Heart right ventricle (tissue), 16 donors: ENCODE data around the gene CABLES1. TPM values are rescaled to one million over a fixed set of nuclear protein-coding genes. Genes with fewer than 3 reads are reported as not detected.

Experiments used
- ATAC-seq, 8 donors: fragments of 200-7000 bp; cut with Tn5 transposase; one replicate each; pipeline ENCODE4 v1.9.1; 2020; ENCODE audit warnings: mild to moderate bottlenecking in 8 of 8, moderate library complexity in 8 of 8, moderate number of reproducible peaks in 1 of 8
- DNase-seq, 2 donors: peaks; one replicate each; pipeline ENCODE4 v3.0.0-alpha.2; 2020
- H3K27ac ChIP-seq, 10 donors: fragments of 200-600 bp; sonication (generic) in 2 of 10; one replicate each; pipeline versions ENCODE4 v1.5.0 to v1.8.0; 2020 to 2022; ENCODE audit warnings: mild to moderate bottlenecking in 3 of 10
- H3K27me3 ChIP-seq, 7 donors: fragments of 200-600 bp; one replicate each; pipeline ENCODE4 v1.8.0; 2021 to 2022; ENCODE audit warnings: mild to moderate bottlenecking in 2 of 7
- H3K36me3 ChIP-seq, 9 donors: fragments of 200-600 bp; sonication (generic) in 1 of 9; one replicate each; pipeline versions ENCODE4 v1.5.0 to v1.8.0; 2020 to 2022; ENCODE audit warnings: mild to moderate bottlenecking in 2 of 9
- H3K4me1 ChIP-seq, 9 donors: fragments of 200-600 bp; sonication (generic) in 1 of 9; one replicate each; pipeline versions ENCODE4 v1.5.0 to v1.8.0; 2020 to 2022; ENCODE audit warnings: mild to moderate bottlenecking in 4 of 9
- H3K4me3 ChIP-seq, 10 donors: fragments of 200-600 bp; sonication (generic) in 2 of 10; one replicate each; pipeline versions ENCODE4 v1.5.0 to v1.8.0; 2020 to 2022; ENCODE audit warnings: mild to moderate bottlenecking in 7 of 10, moderate library complexity in 2 of 10
- H3K9me3 ChIP-seq, 11 donors: fragments of 200-600 bp in 10 of 11; sonication (generic) in 2 of 11; one replicate each; pipeline versions ENCODE4 v1.5.0 to v1.8.0; 2013 to 2022; ENCODE audit warnings: mild to moderate bottlenecking in 2 of 11, control low read depth in 1 of 11, moderate library complexity in 1 of 11
- CTCF ChIP-seq, 9 donors: fragments of 200-600 bp; sonication (generic) in 2 of 9; IDR thresholded peaks; one replicate each; pipeline versions ENCODE4 v1.5.0 to v1.8.0; 2021 to 2022; ENCODE audit warnings: antibody characterized with exemption in 9 of 9, mild to moderate bottlenecking in 5 of 9, moderate library complexity in 1 of 9
- WGBS, 2 donors: extraction: QIAGEN DNeasy Blood & Tissue Kit; methylation state at CpG; one replicate each; pipeline ENCODE4 v1.1.7; 2013; ENCODE audit warnings: inconsistent platforms in 1 of 2; 5-methylcytosine and 5-hydroxymethylcytosine counted together
- intact Hi-C, 10 donors: fragments of 100-400 bp; cut with DNase I; formaldehyde crosslinking; loops; one replicate each; pipeline versions ENCODE4 v1.11.1 to v1.14.2; 2022
- polyA plus RNA-seq, 2 donors: library from polyadenylated mRNA; stranded (reverse); fragments of 200-250 nt; gene quantifications; one replicate each; pipeline ENCODE4 v1.2.3, GENCODE V29; 2013
- total RNA-seq, 10 donors: library from RNA; stranded (reverse); fragmentation: NEBNext Ultra II Directional in 3 of 10; extraction: Animal tissue kit (Norgen Biotek cat#: 25700) in 3 of 10; gene quantifications; one replicate each; pipeline versions ENCODE4 v1.2.1 to v1.2.4, GENCODE V29; 2021 to 2023
- donor health status: Arrhythmogenic right ventricular cardiomyopathy.
- donor health status: ischemic (EF 13 %, LVEDD 7.1; RV severe dilation, severe dysfunction).
- donor health status: healthy with polysubstance abuse.
- donor health status: DM: no; HTN: yes; CAD: no.
- donor health status: DM: no; HTN: no; CAD: no.
- donor health status: ischemic (EF 25% LVEDD 6.9; RV normal size, moderate dysfunction).
- donor health status: ischemic (EF 25% LVEDD 5.7; RV mildly dilated, moderate dysfunction).
- donor health status: healthy.
- donor health status: DM: yes; HTN: yes; CAD: no.
- donor health status: Ischemic cardiomyopathy.
- donor health status: ischemic (EF 35%, LVEDD 5.7; RV mildly dilated, moderate dysfunction).
- donor health status: nonischemic (EF 11% LVEDD 7.7; RV severe dilation, severe dysfunction).
- donor health status: DM: yes; HTN: yes; CAD: no.
- donor health status: PGD.
- donor health status: ischemic (EF 29% LVEDD 5.4; RV normal size, mild dysfunction).
- donor health status: nonischemic (EF 23%, LVEDD 6.1; RV moderate dilation, normal function).

CABLES1 gene
- total and polyA plus RNA-seq, 12 donors = 1.0 to 2.2 (median 1.8) TPM

- ATAC-seq (peak in 1 of 8 donors; percentile 37), DNase-seq (no peak)
- Histone ChIP-seq H3K4me1 (peaks cover 0 to 11% (median 3%) of the 10 kb centered on the region in 9 donors), H3K9me3 (no peaks in the 10 kb centered on the region), H3K27ac (no peak overlapping the region), H3K4me3 (no peak overlapping the region), H3K36me3 (no peaks in the 10 kb centered on the region), H3K27me3 (peaks cover 0 to 7% (median 0%) of the 10 kb centered on the region in 7 donors)
- 94 to 97% methylated on average over 11 of the region's 11 CpGs for WGBS, 2 donors
- intact Hi-C loops = no loop called here
- TF ChIP-seq CTCF (IDR thresholded peaks at IDR 0.05) = no peak
These were observed 16.3 kb downstream of the CABLES1 start for GRCh38 chr18:23151414-23152099.

- H3K27me3 ChIP-seq = peaks cover 0 to 7% (median 0%) of the 10 kb centered on the region in 7 donors
- H3K4me3 ChIP-seq = no peak overlapping the region
- TF ChIP-seq CTCF (IDR thresholded peaks at IDR 0.05) = no peak
- ATAC-seq (no peak), DNase-seq (no peak)
- H3K36me3 ChIP-seq = no peaks in the 10 kb centered on the region
- H3K9me3 ChIP-seq = no peaks in the 10 kb centered on the region
- intact Hi-C loops = no loop called here
- WGBS, 2 donors = 84% methylated on average over 6 of the region's 6 CpGs
- H3K4me1 ChIP-seq = peaks cover 0 to 11% (median 0%) of the 10 kb centered on the region in 9 donors
- H3K27ac ChIP-seq = no peak overlapping the region
These were observed 18.7 kb downstream of the CABLES1 start for GRCh38 chr18:23154030-23154429.

GRCh38 chr18:23154823-23155500, 19.7 kb downstream of the CABLES1 start:
- H3K27ac ChIP-seq = no peak overlapping the region
- no peak for DNase-seq
- peaks cover 0 to 11% (median 0%) of the 10 kb centered on the region in 9 donors for H3K4me1 ChIP-seq
- WGBS, 2 donors = 84 to 90% methylated on average over 5 of the region's 5 CpGs
- peaks cover 0 to 7% (median 0%) of the 10 kb centered on the region in 7 donors for H3K27me3 ChIP-seq
- TF ChIP-seq CTCF (IDR thresholded peaks at IDR 0.05) = no peak
- ATAC-seq = no peak
- no peaks in the 10 kb centered on the region for H3K9me3 ChIP-seq
- no peak overlapping the region for H3K4me3 ChIP-seq
- intact Hi-C loops = no loop called here
- H3K36me3 ChIP-seq = no peaks in the 10 kb centered on the region

GRCh38 chr18:23155537-23155936, 20.3 kb downstream of the CABLES1 start:
- Histone ChIP-seq H3K27ac (no peak overlapping the region), H3K36me3 (no peaks in the 10 kb centered on the region), H3K9me3 (no peaks in the 10 kb centered on the region), H3K4me1 (peaks cover 0 to 11% (median 0%) of the 10 kb centered on the region in 9 donors), H3K4me3 (no peak overlapping the region), H3K27me3 (peaks cover 0 to 7% (median 0%) of the 10 kb centered on the region in 7 donors)
- intact Hi-C loops = no loop called here
- WGBS, 2 donors = 50 to 73% methylated on average over 5 of the region's 5 CpGs
- ATAC-seq (no peak), DNase-seq (no peak)
- no peak for TF ChIP-seq CTCF (IDR thresholded peaks at IDR 0.05)
